ENCODE results near the gene MPL.
"Not testable (repeated sequence)": the region's sequence is repeated elsewhere in the genome, so short reads cannot be mapped to it uniquely, and the experiment has no call there.

Gene MPL

DNA sequence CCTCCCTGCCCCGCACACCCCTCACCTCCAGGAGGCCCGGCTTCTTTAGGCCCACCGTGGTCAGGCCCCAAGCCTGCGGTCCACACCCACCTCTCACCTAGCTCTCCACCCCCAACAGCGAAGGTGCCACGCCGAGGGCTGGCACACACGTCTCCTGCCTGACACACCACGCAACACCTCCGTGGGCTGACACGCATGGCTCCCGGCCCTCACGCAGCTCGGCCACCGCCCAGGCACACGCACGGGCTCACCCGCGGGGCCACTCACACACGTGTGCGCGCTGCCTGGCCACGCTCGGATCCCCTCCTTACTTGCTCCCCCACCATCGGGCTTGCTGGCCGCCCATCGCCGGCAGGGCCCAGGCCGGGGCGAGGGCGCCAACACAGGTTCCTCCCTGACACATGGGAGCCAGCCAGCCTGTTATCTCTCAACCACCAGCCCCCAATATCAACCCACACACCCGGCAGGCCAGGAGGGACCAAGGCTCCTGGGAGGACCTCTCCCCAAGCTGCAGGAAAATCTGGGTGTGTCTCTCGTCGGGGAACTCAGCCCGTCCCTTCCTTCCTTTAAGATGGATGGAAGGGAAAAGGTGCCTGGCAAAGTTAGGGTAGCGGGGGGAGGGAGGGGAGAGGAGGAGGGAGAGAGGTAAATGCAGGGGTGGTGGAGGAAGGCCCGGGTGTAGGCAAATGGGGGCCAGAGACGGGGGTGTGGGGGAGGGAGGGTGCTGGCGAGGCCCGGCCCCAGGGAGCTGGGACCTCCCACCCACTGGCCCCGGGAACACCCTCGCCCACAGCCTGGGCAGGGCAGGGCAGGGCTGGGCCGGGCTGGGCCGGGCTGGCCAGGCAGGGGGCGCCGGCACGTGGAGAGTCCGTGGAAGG is 29.6 kb downstream of the MPL start:
- Histone ChIP-seq H3K4me3 (ENCODE audit: low read length in 2 of 2) (peak overlapping the region; percentile 78 to 83), H3K27me3 (ENCODE audit: control insufficient read depth in 1 of 2, insufficient read depth in 2 of 2, low read length in 2 of 2) (no peaks in the 10 kb centered on the region), H3K27ac (ENCODE audit: low read length) (peak overlapping the region; percentile 70), H3K9me3 (ENCODE audit: control insufficient read depth in 2 of 2, low read length in 2 of 2) (no peaks in the 10 kb centered on the region), H3K9ac (ENCODE audit: low read length in 2 of 2) (peak overlapping the region; percentile 76 to 83), H3K36me3 (ENCODE audit: control insufficient read depth in 2 of 2, insufficient read depth in 2 of 2, low read length in 2 of 2) (peaks cover 23 to 28% of the 10 kb centered on the region in 2 donors), H3K4me1 (ENCODE audit: control insufficient read depth, insufficient read depth, low read length) (peaks cover 23% of the 10 kb centered on the region)

DNA sequence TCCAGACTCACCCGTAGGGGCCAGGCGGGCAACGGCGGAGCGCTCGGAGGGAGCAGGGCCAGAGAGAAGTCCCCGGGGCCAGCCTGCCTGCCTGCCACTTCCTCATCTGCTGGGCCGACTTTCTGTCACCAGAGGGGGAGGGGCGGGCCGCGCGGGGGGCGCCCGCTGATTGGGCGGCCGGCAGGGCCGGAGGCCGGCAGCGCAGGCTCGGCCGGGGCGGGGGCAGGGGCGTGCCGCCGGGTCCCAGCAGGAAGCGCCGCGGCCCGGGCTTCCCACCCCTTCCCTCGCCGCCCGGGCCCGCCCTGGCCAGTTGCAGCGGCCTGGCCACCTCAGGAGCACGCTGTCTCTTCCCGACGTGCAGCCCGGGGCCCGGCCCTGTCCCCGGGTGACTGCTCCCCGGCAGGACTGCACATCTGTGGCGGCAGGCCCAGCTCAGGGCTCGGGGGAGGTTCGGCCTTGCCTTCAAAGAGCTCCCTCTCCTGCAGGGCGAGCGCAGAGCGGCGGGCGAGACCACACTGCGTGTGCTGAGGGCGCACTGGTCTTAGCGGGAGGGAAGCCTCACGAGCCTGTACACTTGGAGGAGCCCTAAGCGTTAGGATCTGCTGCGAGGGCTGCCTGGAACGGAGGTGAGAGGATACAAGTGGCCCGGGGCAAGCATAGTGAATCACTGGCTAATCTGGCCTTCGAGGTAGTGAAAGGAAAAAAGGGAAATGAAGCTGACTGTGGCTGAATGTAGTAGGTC is 30.5 kb downstream of the MPL start, which contains the start of gene ELOVL1:
Gene ELOVL1 (minus strand): TSS at position 108 of the 742 bp plus-strand sequence. CDS start 2,402 bp downstream, outside the sequence.
- peaks cover 23% of the 10 kb centered on the region for H3K4me1 ChIP-seq (ENCODE audit: control insufficient read depth, insufficient read depth, low read length)
- no peaks in the 10 kb centered on the region for H3K27me3 ChIP-seq (ENCODE audit: control insufficient read depth in 1 of 2, insufficient read depth in 2 of 2, low read length in 2 of 2)
- H3K27ac ChIP-seq (ENCODE audit: low read length): peak within 1 kb of the TSS; percentile 79
- H3K36me3 ChIP-seq (ENCODE audit: control insufficient read depth in 2 of 2, insufficient read depth in 2 of 2, low read length in 2 of 2): peaks cover 26 to 27% of the 10 kb centered on the region in 2 donors
- H3K4me3 ChIP-seq (ENCODE audit: low read length in 2 of 2): peak within 1 kb of the TSS; percentile 78 to 83
- no peaks in the 10 kb centered on the region for H3K9me3 ChIP-seq (ENCODE audit: control insufficient read depth in 2 of 2, low read length in 2 of 2)
- H3K9ac ChIP-seq (ENCODE audit: low read length in 2 of 2): peak within 1 kb of the TSS; percentile 83 to 86

DNA sequence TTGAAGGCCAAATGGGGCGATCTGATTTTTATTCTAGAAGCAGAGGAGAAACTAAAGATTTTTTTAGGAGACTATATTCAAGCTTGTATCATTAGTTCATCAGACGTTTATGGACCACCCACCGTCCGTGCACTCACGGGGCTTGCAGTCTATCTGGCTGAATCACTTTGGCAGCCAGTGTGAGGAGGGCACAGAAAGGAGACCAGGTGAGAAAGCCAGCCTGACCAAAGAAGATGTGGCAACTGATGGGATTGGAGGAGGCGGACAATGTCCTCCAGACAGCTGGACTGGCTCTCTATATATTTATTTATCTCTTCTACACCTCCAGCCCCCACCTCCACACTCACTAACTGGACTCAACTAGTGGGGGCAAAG is 31.0 kb downstream of the MPL start:
- peak overlapping the region; percentile 70 to 83 for H3K4me3 ChIP-seq (ENCODE audit: low read length in 2 of 2)
- no peaks in the 10 kb centered on the region for H3K9me3 ChIP-seq (ENCODE audit: control insufficient read depth in 2 of 2, low read length in 2 of 2)
- peaks cover 24 to 25% of the 10 kb centered on the region in 2 donors for H3K36me3 ChIP-seq (ENCODE audit: control insufficient read depth in 2 of 2, insufficient read depth in 2 of 2, low read length in 2 of 2)
- peaks cover 23% of the 10 kb centered on the region for H3K4me1 ChIP-seq (ENCODE audit: control insufficient read depth, insufficient read depth, low read length)
- H3K27me3 ChIP-seq (ENCODE audit: control insufficient read depth in 1 of 2, insufficient read depth in 2 of 2, low read length in 2 of 2): no peaks in the 10 kb centered on the region
- H3K9ac ChIP-seq (ENCODE audit: low read length in 2 of 2): peak overlapping the region; percentile 75 to 86
- peak overlapping the region; percentile 79 for H3K27ac ChIP-seq (ENCODE audit: low read length)

DNA sequence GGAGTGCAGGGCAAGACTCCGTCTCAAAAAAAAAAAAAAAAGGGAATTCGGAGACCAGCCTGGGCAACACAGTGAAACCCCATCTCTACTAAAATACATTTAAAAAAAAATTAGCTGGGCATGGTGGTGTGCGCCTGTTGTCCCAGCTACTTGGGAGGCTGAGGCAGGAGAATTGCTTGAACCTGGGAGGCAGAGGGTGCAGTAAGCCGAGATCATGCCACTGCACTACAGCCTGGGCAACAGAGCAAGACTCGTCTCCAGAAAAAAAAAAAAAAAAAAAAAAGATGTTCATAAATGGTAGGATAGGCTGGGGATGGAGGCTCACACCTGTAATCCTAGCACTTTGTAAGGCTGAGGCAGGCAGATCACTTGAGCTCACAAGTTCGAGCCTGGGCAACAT is 32.2 kb downstream of the MPL start:
- H3K4me3 ChIP-seq (ENCODE audit: low read length in 2 of 2); H3K27me3 ChIP-seq (ENCODE audit: control insufficient read depth in 1 of 2, insufficient read depth in 2 of 2, low read length in 2 of 2); H3K9me3 ChIP-seq (ENCODE audit: control insufficient read depth in 2 of 2, low read length in 2 of 2); H3K9ac ChIP-seq (ENCODE audit: low read length in 2 of 2); H3K27ac ChIP-seq (ENCODE audit: low read length): not testable (repeated sequence)
- H3K36me3 ChIP-seq (ENCODE audit: control insufficient read depth in 2 of 2, insufficient read depth in 2 of 2, low read length in 2 of 2): peaks cover 13% of the 10 kb centered on the region in 2 donors
- peaks cover 23% of the 10 kb centered on the region for H3K4me1 ChIP-seq (ENCODE audit: control insufficient read depth, insufficient read depth, low read length)

DNA sequence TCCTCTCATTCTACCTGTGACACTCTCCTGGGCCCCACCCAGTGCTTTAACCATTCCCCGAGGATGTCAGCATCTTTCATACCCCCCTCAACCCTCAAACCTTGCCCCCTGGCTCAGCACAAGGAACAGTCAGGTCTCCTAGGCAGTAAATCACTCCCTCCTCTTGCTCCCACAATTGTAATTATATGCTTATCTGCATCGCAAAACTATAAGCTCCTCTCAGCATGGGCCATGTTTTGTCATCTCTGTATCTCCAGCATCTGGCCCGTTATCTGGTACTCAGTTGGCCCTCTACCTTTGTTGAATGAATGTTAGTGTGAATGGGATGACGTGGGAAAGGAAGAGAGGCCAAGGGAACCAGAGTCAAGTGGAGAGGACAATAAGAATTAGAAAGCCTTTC is 32.9 kb downstream of the MPL start:
- H3K27ac ChIP-seq (ENCODE audit: low read length): no peak overlapping the region
- H3K4me3 ChIP-seq (ENCODE audit: low read length in 2 of 2): no peak overlapping the region
- H3K36me3 ChIP-seq (ENCODE audit: control insufficient read depth in 2 of 2, insufficient read depth in 2 of 2, low read length in 2 of 2): peaks cover 6 to 8% of the 10 kb centered on the region in 2 donors
- H3K9me3 ChIP-seq (ENCODE audit: control insufficient read depth in 2 of 2, low read length in 2 of 2): no peaks in the 10 kb centered on the region
- no peaks in the 10 kb centered on the region for H3K27me3 ChIP-seq (ENCODE audit: control insufficient read depth in 1 of 2, insufficient read depth in 2 of 2, low read length in 2 of 2)
- H3K9ac ChIP-seq (ENCODE audit: low read length in 2 of 2): no peak overlapping the region
- H3K4me1 ChIP-seq (ENCODE audit: control insufficient read depth, insufficient read depth, low read length): peaks cover 23% of the 10 kb centered on the region

DNA sequence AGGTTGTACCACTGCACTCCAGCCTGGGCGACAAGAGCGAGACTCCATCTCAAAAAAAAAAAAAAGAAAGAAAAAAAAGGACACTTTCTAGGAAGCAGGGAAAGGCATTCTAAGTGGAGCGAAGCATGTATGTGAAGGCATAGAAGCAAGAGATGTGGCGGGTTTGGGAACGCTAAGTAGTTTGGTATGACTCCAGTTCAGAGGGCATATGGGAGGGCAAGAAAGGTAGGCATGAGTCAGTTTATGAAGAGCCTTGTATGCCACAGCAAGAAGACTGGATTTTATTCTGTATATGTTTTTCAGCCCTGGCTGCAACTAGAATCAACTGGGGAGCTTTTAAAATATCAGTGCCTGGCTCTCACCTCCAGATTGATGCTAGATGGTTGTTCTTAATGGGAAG is 34.6 kb downstream of the MPL start:
- peaks cover 13% of the 10 kb centered on the region for H3K4me1 ChIP-seq (ENCODE audit: control insufficient read depth, insufficient read depth, low read length)
- no peaks in the 10 kb centered on the region for H3K9me3 ChIP-seq (ENCODE audit: control insufficient read depth in 2 of 2, low read length in 2 of 2)
- no peak overlapping the region for H3K4me3 ChIP-seq (ENCODE audit: low read length in 2 of 2)
- H3K27me3 ChIP-seq (ENCODE audit: control insufficient read depth in 1 of 2, insufficient read depth in 2 of 2, low read length in 2 of 2): no peaks in the 10 kb centered on the region
- H3K36me3 ChIP-seq (ENCODE audit: control insufficient read depth in 2 of 2, insufficient read depth in 2 of 2, low read length in 2 of 2): peaks cover 6 to 8% of the 10 kb centered on the region in 2 donors
- no peak overlapping the region for H3K27ac ChIP-seq (ENCODE audit: low read length)
- no peak overlapping the region for H3K9ac ChIP-seq (ENCODE audit: low read length in 2 of 2)

DNA sequence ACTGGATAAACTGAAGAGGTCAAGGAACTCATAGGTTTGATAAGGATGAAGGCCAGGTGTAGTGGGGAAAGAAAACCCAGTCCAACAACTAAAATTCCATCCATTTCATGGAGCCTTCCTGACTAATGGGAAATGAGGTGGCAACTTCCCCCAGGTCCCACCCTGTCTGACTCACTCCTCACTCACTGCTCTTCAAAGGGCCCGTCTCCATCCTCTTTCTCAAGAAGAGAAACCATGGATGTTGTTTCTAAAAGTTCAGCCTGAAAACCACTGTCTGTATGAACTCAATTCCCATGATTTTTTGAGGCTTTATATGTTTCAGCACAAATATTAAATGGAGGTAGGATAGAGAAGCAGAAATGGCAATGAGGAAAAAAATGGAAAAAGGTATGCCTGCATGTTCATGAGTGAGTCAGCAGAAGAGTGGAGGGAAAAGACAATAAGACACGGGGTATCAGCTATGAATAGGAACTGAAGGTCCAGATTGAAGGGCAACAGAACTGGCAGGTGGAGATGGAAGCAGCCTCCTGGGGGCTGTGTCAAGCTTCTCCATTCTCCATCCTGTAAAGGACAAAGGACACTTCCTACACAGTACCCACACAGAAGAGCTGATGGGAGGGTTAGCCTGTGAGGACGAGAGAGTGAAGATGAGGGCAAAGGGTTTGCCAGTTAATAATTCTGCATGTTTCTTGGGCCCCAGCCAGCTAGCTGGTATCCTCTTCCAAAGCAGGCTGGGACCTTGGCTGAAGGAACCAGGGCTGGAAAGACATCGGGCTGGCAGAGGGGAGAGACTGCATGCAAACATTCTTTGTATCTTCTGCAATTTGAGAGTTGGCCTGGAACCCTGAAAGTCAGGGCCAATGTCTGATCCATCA is 35.7 kb downstream of the MPL start:
- Histone ChIP-seq H3K27ac (ENCODE audit: low read length) (no peak overlapping the region), H3K4me1 (ENCODE audit: control insufficient read depth, insufficient read depth, low read length) (peaks cover 8% of the 10 kb centered on the region), H3K27me3 (ENCODE audit: control insufficient read depth in 1 of 2, insufficient read depth in 2 of 2, low read length in 2 of 2) (no peaks in the 10 kb centered on the region), H3K9me3 (ENCODE audit: control insufficient read depth in 2 of 2, low read length in 2 of 2) (no peaks in the 10 kb centered on the region), H3K9ac (ENCODE audit: low read length in 2 of 2) (no peak overlapping the region), H3K4me3 (ENCODE audit: low read length in 2 of 2) (no peak overlapping the region), H3K36me3 (ENCODE audit: control insufficient read depth in 2 of 2, insufficient read depth in 2 of 2, low read length in 2 of 2) (peaks cover 6 to 8% of the 10 kb centered on the region in 2 donors)

DNA sequence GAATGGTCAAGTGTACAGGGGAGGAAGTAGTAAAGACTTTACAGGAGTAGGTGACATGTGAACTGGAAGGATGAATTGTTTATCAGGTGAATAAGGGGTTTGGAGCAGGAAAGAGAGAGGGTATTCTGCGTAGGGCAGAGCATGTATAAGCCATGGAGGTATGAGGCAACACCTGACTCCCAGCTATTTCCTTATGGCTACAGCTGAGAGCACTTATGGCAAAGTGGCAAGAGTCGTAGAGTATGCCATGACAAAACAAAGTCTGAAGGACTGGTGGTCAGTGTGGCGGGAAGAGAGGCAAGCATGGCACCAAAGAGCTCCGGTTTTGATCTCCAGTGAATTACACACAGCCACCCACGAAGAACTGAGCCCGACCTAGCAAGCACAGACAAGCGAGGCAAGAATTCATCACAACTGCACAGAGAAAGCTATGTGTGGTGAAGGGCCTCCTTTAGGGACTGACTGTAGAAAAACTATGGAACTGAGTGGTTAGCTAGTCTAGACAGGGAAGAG is 39.2 kb downstream of the MPL start:
- H3K9ac ChIP-seq (ENCODE audit: low read length in 2 of 2): peak overlapping the region in 1 of 2 donors; percentile 1
- H3K9me3 ChIP-seq (ENCODE audit: control insufficient read depth in 2 of 2, low read length in 2 of 2): no peaks in the 10 kb centered on the region
- H3K27ac ChIP-seq (ENCODE audit: low read length): no peak overlapping the region
- no peaks in the 10 kb centered on the region for H3K27me3 ChIP-seq (ENCODE audit: control insufficient read depth in 1 of 2, insufficient read depth in 2 of 2, low read length in 2 of 2)
- H3K4me3 ChIP-seq (ENCODE audit: low read length in 2 of 2): no peak overlapping the region
- peaks cover 6 to 10% of the 10 kb centered on the region in 2 donors for H3K36me3 ChIP-seq (ENCODE audit: control insufficient read depth in 2 of 2, insufficient read depth in 2 of 2, low read length in 2 of 2)
- H3K4me1 ChIP-seq (ENCODE audit: control insufficient read depth, insufficient read depth, low read length): peaks cover 3% of the 10 kb centered on the region

DNA sequence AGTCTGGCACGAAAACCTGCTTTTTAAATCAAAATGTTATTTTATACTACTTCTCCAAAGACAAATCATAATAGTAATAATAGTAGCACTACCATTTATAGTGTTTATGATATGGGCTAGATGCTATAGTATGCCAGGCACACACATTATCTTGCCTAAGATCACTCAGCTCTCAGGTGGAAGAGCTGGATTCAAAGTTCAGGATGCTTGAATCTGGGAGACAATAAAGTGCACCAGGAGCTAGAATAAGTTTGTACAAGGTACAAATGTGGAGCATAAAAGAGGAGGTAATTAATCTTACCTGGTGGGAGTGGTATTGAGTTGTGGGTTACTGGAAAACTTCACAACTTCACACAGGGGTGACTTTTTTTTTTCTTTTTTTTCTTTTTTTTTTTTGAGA is 40.2 kb downstream of the MPL start:
- no peak overlapping the region for H3K27ac ChIP-seq (ENCODE audit: low read length)
- H3K4me1 ChIP-seq (ENCODE audit: control insufficient read depth, insufficient read depth, low read length): peaks cover 9% of the 10 kb centered on the region
- H3K27me3 ChIP-seq (ENCODE audit: control insufficient read depth in 1 of 2, insufficient read depth in 2 of 2, low read length in 2 of 2): no peaks in the 10 kb centered on the region
- H3K4me3 ChIP-seq (ENCODE audit: low read length in 2 of 2): no peak overlapping the region
- H3K9me3 ChIP-seq (ENCODE audit: control insufficient read depth in 2 of 2, low read length in 2 of 2): no peaks in the 10 kb centered on the region
- H3K36me3 ChIP-seq (ENCODE audit: control insufficient read depth in 2 of 2, insufficient read depth in 2 of 2, low read length in 2 of 2): peaks cover 7 to 13% of the 10 kb centered on the region in 2 donors
- no peak overlapping the region for H3K9ac ChIP-seq (ENCODE audit: low read length in 2 of 2)

DNA sequence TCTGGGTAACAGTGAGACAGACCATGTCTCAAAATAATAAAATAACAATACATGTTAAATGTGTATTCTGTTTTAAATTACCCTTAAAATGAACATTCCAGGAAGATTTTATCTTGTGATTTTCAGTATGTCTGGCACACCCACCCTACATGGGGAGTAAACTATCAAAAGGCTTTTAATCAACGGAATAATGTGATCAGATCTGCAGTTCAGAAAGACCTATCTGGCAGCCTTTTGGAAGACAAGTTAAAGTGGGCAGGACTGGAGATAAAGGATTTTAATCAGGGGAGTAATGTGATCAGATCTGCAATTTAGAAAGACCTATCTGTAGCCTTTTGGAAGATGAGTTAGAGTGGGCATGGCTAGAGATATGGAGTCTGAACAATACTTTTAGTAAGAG is 41.9 kb downstream of the MPL start:
- Histone ChIP-seq H3K36me3 (ENCODE audit: control insufficient read depth in 2 of 2, insufficient read depth in 2 of 2, low read length in 2 of 2) (peaks cover 22 to 23% of the 10 kb centered on the region in 2 donors), H3K4me3 (ENCODE audit: low read length in 2 of 2) (no peak overlapping the region), H3K4me1 (ENCODE audit: control insufficient read depth, insufficient read depth, low read length) (peaks cover 9% of the 10 kb centered on the region), H3K27me3 (ENCODE audit: control insufficient read depth in 1 of 2, insufficient read depth in 2 of 2, low read length in 2 of 2) (no peaks in the 10 kb centered on the region), H3K9ac (ENCODE audit: low read length in 2 of 2) (no peak overlapping the region), H3K9me3 (ENCODE audit: control insufficient read depth in 2 of 2, low read length in 2 of 2) (no peaks in the 10 kb centered on the region), H3K27ac (ENCODE audit: low read length) (no peak overlapping the region)
